Activated CD8-positive, alpha-beta T cell treated with anti-CD3 and anti-CD28 coated beads for 36 hours (primary cell): Measurements from ENCODE around the gene PPP1R3G. TPM values are rescaled to one million over a fixed set of nuclear protein-coding genes. Genes with fewer than 3 reads are reported as not detected.
A peak's percentile ranks its signal among the peaks of the same experiment; 100 is the strongest.

Source experiments
- ATAC-seq: fragments of 200-7000 bp; cut with Tn5 transposase; one replicate; pipeline ENCODE4 v1.10.0; 2021; ENCODE audit warnings: mild to moderate bottlenecking, moderate library complexity
- CTCF ChIA-PET: fragments of 350-600 bp; sonication (Branson Sonifier 250); formaldehyde crosslinking; loops from one replicate; lab custom pipeline; 2021; ENCODE audit warnings: antibody characterized with exemption; lab: Charles Lee
- POLR2A ChIA-PET: fragments of 350-600 bp; sonication (Branson Sonifier 250); formaldehyde crosslinking; loops from one replicate; lab custom pipeline; 2021; ENCODE audit warnings: antibody characterized with exemption; lab: Charles Lee
- DNase-seq: peaks from one replicate; pipeline ENCODE4 v3.0.0-alpha.2; 2020
- H3K27ac Mint-ChIP-seq: one replicate; pipeline ENCODE4 v1.8.0; 2021; ENCODE audit warnings: mild to moderate bottlenecking, mixed read lengths
- H3K27me3 Mint-ChIP-seq: one replicate; pipeline ENCODE4 v1.8.0; 2021; ENCODE audit warnings: mixed read lengths
- H3K36me3 Mint-ChIP-seq: one replicate; pipeline ENCODE4 v1.8.0; 2021; ENCODE audit warnings: low read depth, mixed read lengths
- H3K4me1 Mint-ChIP-seq: one replicate; pipeline ENCODE4 v1.8.0; 2021; ENCODE audit warnings: low read depth, mixed read lengths
- H3K4me3 Mint-ChIP-seq: one replicate; pipeline ENCODE4 v1.8.0; 2021; ENCODE audit warnings: mild to moderate bottlenecking, moderate library complexity, mixed read lengths
- H3K9me3 Mint-ChIP-seq: one replicate; pipeline ENCODE4 v1.8.0; 2021; ENCODE audit warnings: mixed read lengths
- CTCF ChIP-seq: fragments of 200-600 bp; IDR thresholded peaks from one replicate; pipeline ENCODE4 v1.8.0; 2022; ENCODE audit warnings: antibody characterized with exemption, mild to moderate bottlenecking
- intact Hi-C: fragments of 100-400 bp; cut with micrococcal nuclease; formaldehyde crosslinking; loops from one replicate; pipeline ENCODE4 v1.10.0; 2022
- total RNA-seq, 2 experiments: library from RNA; stranded (reverse); gene quantifications; one replicate each; pipeline ENCODE4 v1.2.3, GENCODE V29; 2021

Gene PPP1R3G
- total RNA-seq, 2 experiments from 2014 or later: 0.14 to 0.16 TPM

- ChIA-PET CTCF (no interaction called here), POLR2A (no interaction called here)
- intact Hi-C loops: no loop called here
- Mint-ChIP-seq H3K27ac (no peak overlapping the region), H3K27me3 (peaks cover 3% of the 10 kb centered on the region), H3K36me3 (no peaks in the 10 kb centered on the region), H3K9me3 (peaks cover 2% of the 10 kb centered on the region), H3K4me3 (no peak overlapping the region), H3K4me1 (no peaks in the 10 kb centered on the region)
- TF ChIP-seq CTCF: no peak
- no peak for ATAC-seq
- no peak for DNase-seq
Measured at GRCh38 chr6:5071216-5071615, 13.9 kb upstream of the PPP1R3G start.

GRCh38 chr6:5072440-5072839, 12.7 kb upstream of the PPP1R3G start:
- no peak overlapping the region for H3K4me3 Mint-ChIP-seq
- no peaks in the 10 kb centered on the region for H3K9me3 Mint-ChIP-seq
- ATAC-seq: peak; percentile 27
- H3K36me3 Mint-ChIP-seq: no peaks in the 10 kb centered on the region
- H3K27me3 Mint-ChIP-seq: peaks cover 3% of the 10 kb centered on the region
- no peak for DNase-seq
- ChIA-PET POLR2A (no interaction called here), CTCF (no interaction called here)
- H3K27ac Mint-ChIP-seq: no peak overlapping the region
- H3K4me1 Mint-ChIP-seq: no peaks in the 10 kb centered on the region
- intact Hi-C loops: no loop called here
- no peak for TF ChIP-seq CTCF

GRCh38 chr6:5073992-5074391, 11.1 kb upstream of the PPP1R3G start:
- H3K36me3 Mint-ChIP-seq: no peaks in the 10 kb centered on the region
- intact Hi-C loops: no loop called here
- H3K4me1 Mint-ChIP-seq: no peaks in the 10 kb centered on the region
- POLR2A ChIA-PET: no interaction called here
- ATAC-seq (no peak), DNase-seq (no peak)
- H3K4me3 Mint-ChIP-seq: no peak overlapping the region
- peaks cover 3% of the 10 kb centered on the region for H3K27me3 Mint-ChIP-seq
- H3K27ac Mint-ChIP-seq: no peak overlapping the region
- TF ChIP-seq CTCF: no peak
- CTCF ChIA-PET: interaction anchor here (0.6 kb wide), 1 partner anchor 867 kb away, joined by 3 read pairs; no protein-coding TSS in a partner anchor
- H3K9me3 Mint-ChIP-seq: no peaks in the 10 kb centered on the region

GRCh38 chr6:5076931-5077330, 8.2 kb upstream of the PPP1R3G start:
- intact Hi-C loops: no loop called here
- Mint-ChIP-seq H3K36me3 (no peaks in the 10 kb centered on the region), H3K27ac (no peak overlapping the region), H3K4me1 (no peaks in the 10 kb centered on the region), H3K9me3 (no peaks in the 10 kb centered on the region), H3K27me3 (peaks cover 1% of the 10 kb centered on the region), H3K4me3 (no peak overlapping the region)
- DNase-seq: no peak
- CTCF ChIA-PET: no interaction called here
- ATAC-seq: no peak
- no peak for TF ChIP-seq CTCF
- POLR2A ChIA-PET: no interaction called here

GRCh38 chr6:5078121-5078669, 6.9 kb upstream of the PPP1R3G start:
- Mint-ChIP-seq H3K9me3 (no peaks in the 10 kb centered on the region), H3K4me1 (no peaks in the 10 kb centered on the region), H3K4me3 (no peak overlapping the region), H3K27me3 (peaks cover 7% of the 10 kb centered on the region), H3K27ac (no peak overlapping the region), H3K36me3 (no peaks in the 10 kb centered on the region)
- DNase-seq (no peak), ATAC-seq (no peak)
- ChIA-PET CTCF (interaction anchor here (1.1 kb wide), 1 partner anchor 66 kb away, joined by 3 read pairs; no protein-coding TSS in a partner anchor), POLR2A (interaction anchor here (0.6 kb wide), 1 partner anchor 656 kb away, joined by 3 read pairs; no protein-coding TSS in a partner anchor)
- no peak for TF ChIP-seq CTCF
- intact Hi-C loops: no loop called here
